NCI-H2227 (cell line): ENCODE results near the gene CCDC68.

Source experiments
- DNase-seq: peaks from one replicate; lab custom pipeline; 2025; ENCODE audit not compliant: unreplicated experiment; lab: John Stamatoyannopoulos, UW

Gene CCDC68

GRCh38 chr18:54923339-54923956 is 35.8 kb downstream of the CCDC68 start:
- DNase-seq = no peak

- DNase-seq = no peak
Observed at GRCh38 chr18:54919412-54919811, 39.8 kb downstream of the CCDC68 start.

GRCh38 chr18:54918060-54918459 is 41.2 kb downstream of the CCDC68 start:
- DNase-seq = no peak

- no peak for DNase-seq
Observed at GRCh38 chr18:54916507-54916906, 42.8 kb downstream of the CCDC68 start.

- DNase-seq = no peak
Observed at GRCh38 chr18:54914816-54915215, 44.4 kb downstream of the CCDC68 start.

GRCh38 chr18:54911551-54911950 is 47.7 kb downstream of the CCDC68 start:
- DNase-seq = no peak

- DNase-seq = no peak
Observed at GRCh38 chr18:54910161-54910919, 48.9 kb downstream of the CCDC68 start.

- no peak for DNase-seq
Observed at GRCh38 chr18:54909538-54909937, 49.7 kb downstream of the CCDC68 start.

GRCh38 chr18:54906331-54907185 is 52.7 kb downstream of the CCDC68 start:
- no peak for DNase-seq

GRCh38 chr18:54905629-54906028 is 53.6 kb downstream of the CCDC68 start:
- no peak for DNase-seq

- no peak for DNase-seq
Observed at GRCh38 chr18:54904581-54904980, 54.7 kb downstream of the CCDC68 start.

- DNase-seq = no peak
Observed at GRCh38 chr18:54900290-54900689, 59.0 kb downstream of the CCDC68 start.

- DNase-seq = no peak
Observed at GRCh38 chr18:54899500-54899899, 59.8 kb downstream of the CCDC68 start.

- no peak for DNase-seq
Observed at GRCh38 chr18:54888933-54889332, 70.3 kb downstream of the CCDC68 start.

- DNase-seq = no peak
Observed at GRCh38 chr18:54888378-54888777, 70.9 kb downstream of the CCDC68 start.

- DNase-seq = no peak
Observed at GRCh38 chr18:54883816-54884604, 75.3 kb downstream of the CCDC68 start.

- DNase-seq = no peak
Observed at GRCh38 chr18:54882318-54882717, 76.9 kb downstream of the CCDC68 start.

- no peak for DNase-seq
Observed at GRCh38 chr18:54881229-54881768, 78.0 kb downstream of the CCDC68 start.

GRCh38 chr18:54880395-54881105 is 78.7 kb downstream of the CCDC68 start:
- DNase-seq = no peak

- no peak for DNase-seq
Observed at GRCh38 chr18:54879691-54880090, 79.6 kb downstream of the CCDC68 start.
